H54 (cell line): Measurements from ENCODE around the gene TMEM239.
"Not testable (repeated sequence)": the region's sequence is repeated elsewhere in the genome, so short reads cannot be mapped to it uniquely, and the experiment has no call there.

Experiments
- DNase-seq: peaks from one replicate; pipeline ENCODE4 v3.0.0; 2011; ENCODE audit warnings: low spot score, mixed read lengths; ENCODE audit not compliant: insufficient read length
- FAIRE-seq: peaks from 3 replicates; lab custom pipeline; 2011; peaks lifted over from hg19 to GRCh38; lab: Jason Lieb, UNC
- POLR2A ChIP-seq: IDR thresholded peaks from 2 replicates; pipeline ENCODE4 v1.6.1; 2011; ENCODE audit warnings: low read depth, mild to moderate bottlenecking, low read length

Gene TMEM239

DNA sequence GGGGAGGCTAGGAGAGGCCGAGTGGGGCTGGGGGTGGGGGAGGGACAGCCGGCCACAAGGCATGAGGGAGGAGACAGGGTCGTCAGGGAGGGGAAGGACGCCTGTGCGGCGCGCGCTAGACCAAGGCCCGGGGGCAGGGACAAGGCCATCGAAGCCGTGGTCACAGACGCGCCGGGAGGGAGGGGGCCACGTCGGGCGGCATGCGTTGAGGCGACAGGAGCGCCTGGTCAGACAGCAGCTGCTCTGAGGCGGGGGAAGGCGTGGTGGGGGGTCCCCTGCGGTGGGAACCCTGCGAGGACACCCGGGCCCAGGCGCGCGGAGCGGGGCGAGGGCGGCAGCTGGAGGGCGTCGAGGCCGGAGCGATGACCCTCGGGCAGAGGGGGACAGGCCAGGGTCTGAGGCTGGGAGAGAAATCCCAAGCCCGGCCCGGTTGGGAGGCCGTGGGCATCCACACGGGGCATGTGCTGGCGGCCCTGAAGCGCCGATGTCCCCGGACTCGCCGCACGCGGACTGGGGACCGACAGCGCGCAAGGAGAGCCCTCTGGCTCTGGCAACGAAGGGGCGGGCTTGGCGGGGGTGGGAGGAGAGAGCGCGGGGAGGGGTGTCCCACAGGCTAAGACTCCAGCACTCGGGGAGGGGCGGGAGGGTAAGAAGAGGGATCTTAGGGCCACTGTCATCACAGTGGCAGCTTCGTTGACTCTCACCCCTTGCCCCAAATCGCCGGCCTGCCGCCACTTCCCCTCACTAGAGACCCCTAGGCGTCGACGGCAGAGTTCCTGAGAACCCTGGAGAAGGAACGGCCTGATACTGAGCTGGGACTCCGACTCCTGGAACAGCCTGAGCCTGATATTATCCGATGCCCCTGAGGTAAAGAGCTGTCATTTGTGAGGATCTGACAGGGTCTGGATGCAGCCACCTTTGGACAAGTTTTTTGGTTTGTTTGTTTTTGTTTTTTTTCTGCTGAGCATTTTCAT, 5.0 kb downstream of the TMEM239 start:
- FAIRE-seq, result no peak

DNA sequence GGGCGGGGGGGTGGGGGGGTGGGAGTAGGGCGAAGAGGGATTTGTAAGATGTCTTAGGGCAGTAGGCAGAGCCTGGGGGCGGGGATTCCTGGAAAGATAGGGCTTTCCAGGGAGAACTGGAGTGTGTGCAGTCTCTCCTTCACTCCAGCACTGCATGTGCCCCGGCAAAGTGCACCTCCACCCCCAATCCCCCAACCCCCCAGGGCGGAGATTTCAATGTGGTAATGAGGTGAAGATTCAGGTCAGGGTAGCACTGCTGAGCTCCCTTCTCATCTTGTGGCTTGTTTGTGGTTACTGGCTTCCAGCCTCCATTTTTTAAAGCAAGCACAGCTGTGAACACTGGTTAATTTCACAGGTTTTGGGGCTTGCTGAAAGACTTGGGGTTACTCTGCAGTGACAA, 5.9 kb downstream of the TMEM239 start:
- no peak for TF ChIP-seq POLR2A
- FAIRE-seq (no peak), DNase-seq (no peak)

More for the DNA sequence above, 5.0 kb downstream of the TMEM239 start:
- TF ChIP-seq POLR2A, result no peak
- DNase-seq, result no peak

- no peak for DNase-seq
- TF ChIP-seq POLR2A, result no peak
- FAIRE-seq, result no peak
These were observed 9.6 kb downstream of the TMEM239 start for GRCh38 chr20:2825761-2826160.

DNA sequence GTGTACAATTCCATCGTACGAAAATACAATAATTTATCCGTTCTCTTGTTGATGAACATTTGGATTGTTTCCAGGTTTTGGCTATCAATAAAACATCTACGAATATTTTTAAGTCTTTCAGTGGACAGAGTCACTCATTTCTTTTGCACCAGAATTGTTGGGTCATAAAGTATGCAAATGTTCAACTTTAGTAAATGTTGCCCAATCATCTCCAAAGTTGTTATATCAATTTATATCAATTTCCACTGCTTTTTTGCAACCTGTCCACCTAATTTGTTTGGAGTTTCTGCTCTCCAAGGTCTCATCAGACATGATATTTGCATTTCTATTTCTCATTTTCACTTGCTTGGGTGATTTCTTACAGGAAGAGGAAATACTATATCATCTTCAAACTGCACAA, 10.5 kb downstream of the TMEM239 start:
- DNase-seq (no peak), FAIRE-seq (no peak)
- TF ChIP-seq POLR2A, result no peak

- TF ChIP-seq POLR2A, result no peak
- FAIRE-seq (no peak), DNase-seq (no peak)
These were observed 13.2 kb downstream of the TMEM239 start for GRCh38 chr20:2829376-2829775.

DNA sequence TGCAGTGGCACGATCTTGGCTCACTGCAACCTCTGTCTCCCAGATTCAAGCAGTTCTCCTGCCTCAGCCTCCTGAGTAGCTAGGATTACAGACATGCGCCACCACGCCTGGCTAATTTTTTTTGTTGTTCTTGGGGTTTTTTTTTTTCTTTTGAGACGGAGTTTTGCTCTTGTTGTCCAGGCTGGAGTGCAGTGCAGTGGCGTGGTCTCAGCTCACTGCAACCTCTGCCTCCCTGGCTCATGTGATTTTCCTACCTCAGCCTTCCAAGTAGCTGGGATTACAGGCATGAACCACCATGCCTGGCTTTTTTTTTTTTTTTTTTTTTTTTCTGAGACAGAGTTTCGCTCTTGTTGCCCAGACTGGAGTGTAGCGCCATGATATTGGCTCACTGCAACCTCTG, 15.0 kb downstream of the TMEM239 start:
- not testable (repeated sequence) for DNase-seq, FAIRE-seq

DNA sequence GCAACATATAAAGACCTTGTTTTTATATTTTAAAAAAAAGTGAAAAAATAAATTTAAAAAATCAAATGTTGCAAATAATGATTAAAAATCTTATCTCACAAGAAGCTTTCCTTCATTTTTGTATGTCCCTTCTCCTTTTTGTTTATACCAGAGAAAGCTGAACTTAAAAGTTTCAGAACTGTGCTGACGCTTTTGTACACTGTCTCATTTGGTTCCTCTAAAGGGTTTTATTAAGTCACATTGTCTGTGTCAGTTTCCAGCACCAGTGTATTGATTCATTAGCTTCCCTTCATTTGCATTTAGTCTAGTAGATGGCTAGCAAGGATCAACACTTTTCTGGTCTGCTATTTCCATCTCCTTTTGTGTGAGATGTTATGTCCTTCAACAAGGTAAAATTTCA, 17.6 kb downstream of the TMEM239 start:
- TF ChIP-seq POLR2A, result no peak
- DNase-seq, result no peak
- no peak for FAIRE-seq

DNA sequence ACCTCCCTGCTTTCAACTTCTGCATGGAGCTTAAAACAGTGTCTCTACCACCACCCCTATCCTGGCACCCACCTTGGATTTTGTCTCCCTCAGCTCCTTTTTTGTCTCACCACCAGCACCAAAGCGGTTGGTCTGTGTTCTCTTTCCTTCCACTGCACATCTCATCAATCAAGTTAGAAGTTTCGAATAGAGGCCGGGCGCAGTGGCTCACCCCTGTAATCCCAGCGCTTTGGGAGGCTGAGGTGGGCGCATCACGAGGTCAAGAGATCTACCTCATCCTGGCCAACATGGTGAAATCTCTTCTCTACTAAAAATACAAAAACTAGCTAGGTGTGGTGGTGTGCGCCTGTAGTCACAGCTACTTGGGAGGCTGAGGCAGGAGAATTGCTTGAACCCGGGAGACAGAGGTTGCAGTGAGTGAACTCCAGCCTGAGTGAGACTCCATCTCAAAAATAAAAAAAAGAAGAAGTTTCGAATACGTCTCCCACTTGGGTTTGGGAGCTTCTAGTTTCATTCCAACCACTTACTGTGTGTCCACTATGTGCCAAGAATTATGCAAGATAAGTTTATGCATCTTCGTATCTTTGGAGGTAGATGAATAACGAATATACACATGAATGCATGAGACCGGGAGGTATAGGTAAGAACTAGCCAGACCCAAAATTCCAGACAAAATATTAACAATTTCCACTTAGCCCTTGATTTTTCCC, 18.4 kb downstream of the TMEM239 start:
- no peak for FAIRE-seq
- DNase-seq, result no peak
- no peak for TF ChIP-seq POLR2A

- TF ChIP-seq POLR2A, result no peak
- DNase-seq (no peak), FAIRE-seq (no peak)
These were observed 19.2 kb downstream of the TMEM239 start for GRCh38 chr20:2835331-2835796.

GRCh38 chr20:2836035-2836434, 19.9 kb downstream of the TMEM239 start:
- no peak for TF ChIP-seq POLR2A
- DNase-seq (no peak), FAIRE-seq (no peak)

- no peak for FAIRE-seq
- TF ChIP-seq POLR2A, result no peak
- DNase-seq, result no peak
These were observed 21.2 kb downstream of the TMEM239 start for GRCh38 chr20:2837221-2837960.

- DNase-seq, result no peak
- FAIRE-seq, result no peak
- TF ChIP-seq POLR2A, result no peak
These were observed 22.1 kb downstream of the TMEM239 start for GRCh38 chr20:2838170-2838797.
